ENCODE results near the gene CAD. TPM values are rescaled to one million over a fixed set of nuclear protein-coding genes. Genes with fewer than 3 reads are reported as not detected.

The CAD gene
- total RNA-seq, 1 donor: 30.8 TPM

GRCh38 chr2:27258051-27258450 is 40.9 kb downstream of the CAD start:
- Histone ChIP-seq H3K79me2 (ENCODE audit: insufficient read depth, low read length) (no peaks in the 10 kb centered on the region), H3K4me1 (ENCODE audit: insufficient read depth, low read length) (peaks cover 18% of the 10 kb centered on the region), H3K27me3 (ENCODE audit: insufficient read depth, low read length) (peaks cover 37% of the 10 kb centered on the region), H3K36me3 (ENCODE audit: insufficient read depth, low read length) (no peaks in the 10 kb centered on the region), H4K20me1 (ENCODE audit: insufficient read depth, low read length) (no peaks in the 10 kb centered on the region), H3K4me3 (ENCODE audit: insufficient read depth, low read length) (no peak overlapping the region), H2AFZ (ENCODE audit: low read length) (no peak overlapping the region), H3K9me3 (ENCODE audit: low read depth, low read length) (no peaks in the 10 kb centered on the region), H3K4me2 (ENCODE audit: insufficient read depth, low read length) (no peak overlapping the region), H3K27ac (ENCODE audit: low read depth, low read length) (no peak overlapping the region)
- peak; percentile 62 for DNase-seq (ENCODE audit: insufficient read length, low spot score, missing footprints)
- no peak for TF ChIP-seq CTCF (IDR thresholded peaks at IDR 0.05; ENCODE audit: extremely low read depth, low read depth, low read length)

DNA sequence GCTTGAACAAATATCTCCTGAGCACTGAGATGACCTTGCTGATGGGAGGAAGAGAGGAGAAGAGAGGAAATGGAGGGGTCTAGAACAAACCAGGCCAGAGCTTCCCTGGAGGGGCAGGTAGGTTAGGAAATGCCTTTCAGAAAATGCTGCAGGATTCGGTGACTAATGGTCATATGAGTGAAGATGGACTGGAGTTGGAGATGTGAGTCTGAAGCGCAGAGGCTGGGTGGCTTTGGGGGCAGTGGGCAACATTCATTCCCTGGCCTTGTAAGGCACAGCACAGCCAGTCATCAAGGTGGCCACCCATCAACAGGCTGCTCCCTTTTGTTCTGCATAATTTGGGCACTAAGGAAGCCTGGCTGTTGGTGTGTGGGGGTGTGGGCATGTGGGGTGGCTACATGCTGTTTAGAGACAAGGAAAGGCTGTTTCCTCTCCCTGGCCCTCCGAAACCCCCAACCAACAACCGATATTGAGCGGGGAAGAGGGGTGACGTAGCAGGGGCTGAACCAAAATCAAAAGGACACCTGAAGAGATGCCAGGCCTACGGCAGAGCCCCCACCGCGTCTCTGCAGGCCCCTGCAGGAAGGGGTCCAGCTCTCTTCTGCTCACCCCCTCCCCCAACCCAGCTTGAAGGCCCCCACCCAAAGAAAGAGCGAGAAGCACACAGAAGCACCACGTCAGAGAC is 44.2 kb downstream of the CAD start:
- no peak for TF ChIP-seq CTCF (IDR thresholded peaks at IDR 0.05; ENCODE audit: extremely low read depth, low read depth, low read length)
- Histone ChIP-seq H3K36me3 (ENCODE audit: insufficient read depth, low read length) (no peaks in the 10 kb centered on the region), H3K4me3 (ENCODE audit: insufficient read depth, low read length) (no peak overlapping the region), H3K27me3 (ENCODE audit: insufficient read depth, low read length) (peaks cover 70% of the 10 kb centered on the region), H3K4me1 (ENCODE audit: insufficient read depth, low read length) (peaks cover 1% of the 10 kb centered on the region), H3K79me2 (ENCODE audit: insufficient read depth, low read length) (no peaks in the 10 kb centered on the region), H3K4me2 (ENCODE audit: insufficient read depth, low read length) (no peak overlapping the region), H2AFZ (ENCODE audit: low read length) (no peak overlapping the region), H4K20me1 (ENCODE audit: insufficient read depth, low read length) (peaks cover 2% of the 10 kb centered on the region), H3K9me3 (ENCODE audit: low read depth, low read length) (no peaks in the 10 kb centered on the region), H3K27ac (ENCODE audit: low read depth, low read length) (no peak overlapping the region)
- peak; percentile 70 for DNase-seq (ENCODE audit: insufficient read length, low spot score, missing footprints)

- Histone ChIP-seq H3K4me2 (ENCODE audit: insufficient read depth, low read length) (no peak overlapping the region), H3K36me3 (ENCODE audit: insufficient read depth, low read length) (no peaks in the 10 kb centered on the region), H3K27ac (ENCODE audit: low read depth, low read length) (no peak overlapping the region), H3K4me3 (ENCODE audit: insufficient read depth, low read length) (no peak overlapping the region), H3K4me1 (ENCODE audit: insufficient read depth, low read length) (no peaks in the 10 kb centered on the region), H2AFZ (ENCODE audit: low read length) (no peak overlapping the region), H3K27me3 (ENCODE audit: insufficient read depth, low read length) (peaks cover 73% of the 10 kb centered on the region), H4K20me1 (ENCODE audit: insufficient read depth, low read length) (peaks cover 2% of the 10 kb centered on the region), H3K9me3 (ENCODE audit: low read depth, low read length) (no peaks in the 10 kb centered on the region), H3K79me2 (ENCODE audit: insufficient read depth, low read length) (no peaks in the 10 kb centered on the region)
- no peak for TF ChIP-seq CTCF (IDR thresholded peaks at IDR 0.05; ENCODE audit: extremely low read depth, low read depth, low read length)
- DNase-seq (ENCODE audit: insufficient read length, low spot score, missing footprints): peak; percentile 82
These were observed 44.7 kb downstream of the CAD start for GRCh38 chr2:27261926-27262298.

GRCh38 chr2:27262379-27263286 is 45.5 kb downstream of the CAD start, which contains the start of gene SLC30A3:
TSS of gene SLC30A3 (minus strand) at chr2:27263047. CDS start at chr2:27262906, 141 bp downstream.
- Histone ChIP-seq H3K4me2 (ENCODE audit: insufficient read depth, low read length) (peak within 1 kb of the TSS; percentile 56), H4K20me1 (ENCODE audit: insufficient read depth, low read length) (peaks cover 2% of the 10 kb centered on the region), H3K9me3 (ENCODE audit: low read depth, low read length) (no peaks in the 10 kb centered on the region), H3K36me3 (ENCODE audit: insufficient read depth, low read length) (no peaks in the 10 kb centered on the region), H3K4me3 (ENCODE audit: insufficient read depth, low read length) (peak within 1 kb of the TSS; percentile 57), H3K27ac (ENCODE audit: low read depth, low read length) (no peak within 1 kb of the TSS), H3K27me3 (ENCODE audit: insufficient read depth, low read length) (peaks cover 77% of the 10 kb centered on the region), H2AFZ (ENCODE audit: low read length) (no peak within 1 kb of the TSS), H3K4me1 (ENCODE audit: insufficient read depth, low read length) (no peaks in the 10 kb centered on the region), H3K79me2 (ENCODE audit: insufficient read depth, low read length) (no peaks in the 10 kb centered on the region)
- no peak for TF ChIP-seq CTCF (IDR thresholded peaks at IDR 0.05; ENCODE audit: extremely low read depth, low read depth, low read length)
- DNase-seq (ENCODE audit: insufficient read length, low spot score, missing footprints): peak; percentile 97

Data from osteoblast (primary cell).